Astrocyte (in vitro differentiated cells and primary cell): Measurements from ENCODE around the gene COQ9. TPM values are rescaled to one million over a fixed set of nuclear protein-coding genes. Genes with fewer than 3 reads are reported as not detected.

Source experiments
- DNase-seq: peaks from one replicate; pipeline ENCODE4 v3.0.0-alpha.2; 2010; ENCODE audit warnings: low read depth
- FAIRE-seq: peaks from 2 replicates; lab custom pipeline; 2011; peaks lifted over from hg19 to GRCh38; lab: Jason Lieb, UNC
- H2AFZ ChIP-seq: 2 replicates; pipeline ENCODE4 v1.6.0; 2012; ENCODE audit warnings: low read depth, low read length, inconsistent platforms
- H3K27ac ChIP-seq: 2 replicates; pipeline ENCODE4 v1.5.1; 2011; ENCODE audit warnings: low read depth, low read length, inconsistent platforms
- H3K27me3 ChIP-seq: 2 replicates; pipeline ENCODE4 v1.6.0; 2011; ENCODE audit warnings: low read length, inconsistent platforms; ENCODE audit not compliant: insufficient read depth
- H3K36me3 ChIP-seq: 2 replicates; pipeline ENCODE4 v1.5.1; 2011; ENCODE audit warnings: low read length, inconsistent platforms; ENCODE audit not compliant: insufficient read depth
- H3K4me1 ChIP-seq: 2 replicates; pipeline ENCODE4 v1.5.1; 2011; ENCODE audit warnings: low read length, inconsistent platforms; ENCODE audit not compliant: insufficient read depth
- H3K4me2 ChIP-seq: 2 replicates; pipeline ENCODE4 v1.6.0; 2012; ENCODE audit warnings: low read length, inconsistent platforms
- H3K4me3 ChIP-seq: 2 replicates; pipeline ENCODE4 v1.5.1; 2011; ENCODE audit warnings: low read depth, mild to moderate bottlenecking, low read length, inconsistent platforms; ENCODE audit not compliant: insufficient read depth
- H3K79me2 ChIP-seq: 2 replicates; pipeline ENCODE4 v1.6.0; 2012; ENCODE audit warnings: mild to moderate bottlenecking, low read length, inconsistent platforms; ENCODE audit not compliant: insufficient read depth
- H3K9ac ChIP-seq: 2 replicates; pipeline ENCODE4 v1.6.0; 2012; ENCODE audit warnings: mild to moderate bottlenecking, low read length, inconsistent platforms
- H3K9me3 ChIP-seq: 2 replicates; pipeline ENCODE4 v1.5.1; 2012; ENCODE audit warnings: low read depth, mild to moderate bottlenecking, low read length, inconsistent platforms; ENCODE audit not compliant: insufficient read depth
- H4K20me1 ChIP-seq: 2 replicates; pipeline ENCODE4 v1.6.0; 2012; ENCODE audit warnings: low read length, inconsistent platforms; ENCODE audit not compliant: insufficient read depth
- H3K27ac Mint-ChIP-seq: one replicate; pipeline ENCODE4 v1.8.0; 2021; ENCODE audit warnings: mild to moderate bottlenecking, mixed read lengths; ENCODE audit not compliant: unreplicated experiment
- H3K27me3 Mint-ChIP-seq: one replicate; pipeline ENCODE4 v1.8.0; 2021; ENCODE audit warnings: low read depth, mixed read lengths; ENCODE audit not compliant: unreplicated experiment
- H3K36me3 Mint-ChIP-seq: one replicate; pipeline ENCODE4 v1.8.0; 2021; ENCODE audit warnings: low read depth, mixed read lengths; ENCODE audit not compliant: unreplicated experiment
- H3K4me1 Mint-ChIP-seq: one replicate; pipeline ENCODE4 v1.8.0; 2021; ENCODE audit warnings: low read depth, mixed read lengths; ENCODE audit not compliant: unreplicated experiment
- H3K4me3 Mint-ChIP-seq: one replicate; pipeline ENCODE4 v1.8.0; 2021; ENCODE audit warnings: mild to moderate bottlenecking, moderate library complexity, mixed read lengths; ENCODE audit not compliant: unreplicated experiment
- H3K9me3 Mint-ChIP-seq: one replicate; pipeline ENCODE4 v1.8.0; 2021; ENCODE audit warnings: mild to moderate bottlenecking, mixed read lengths; ENCODE audit not compliant: unreplicated experiment
- EZH2 ChIP-seq: IDR thresholded peaks from 2 replicates; pipeline ENCODE4 v1.6.1; 2012; ENCODE audit warnings: mild to moderate bottlenecking, low read length, inconsistent platforms; ENCODE audit not compliant: insufficient read depth
- total RNA-seq: library from RNA; stranded (reverse); gene quantifications from 2 replicates; pipeline ENCODE4 v1.2.1, GENCODE V29; 2021
- TF ChIP-seq, protein P1 (sequence below): IDR thresholded peaks from 2 replicates; pipeline ENCODE4 v1.5.1; 2011; ENCODE audit warnings: low read depth, mild to moderate bottlenecking, inconsistent platforms, low read length, moderate library complexity; ENCODE audit not compliant: insufficient read depth

COQ9 gene
- total RNA-seq, 1 donor from 2014 or later = 29.1 TPM

DNA sequence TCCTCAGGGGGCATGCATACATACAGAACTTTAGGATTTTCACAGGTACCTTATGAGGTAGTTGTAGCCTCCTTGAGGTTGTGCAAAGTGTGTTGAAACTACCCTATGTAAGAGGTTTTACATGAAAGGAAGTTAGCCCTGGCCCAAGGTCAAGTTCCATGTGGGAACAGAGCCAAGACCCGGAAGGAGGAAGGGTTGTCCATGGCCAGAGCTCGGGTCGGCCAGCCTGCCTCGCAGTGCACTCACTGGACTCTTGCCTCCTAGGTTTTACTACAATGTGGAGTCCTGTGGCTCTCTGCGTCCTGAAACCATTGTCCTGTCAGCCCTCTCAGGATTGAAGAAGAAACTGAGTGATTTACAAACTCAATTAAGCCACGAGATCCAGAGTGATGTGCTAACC lies 23.4 kb downstream of the COQ9 start:
- no peak overlapping the region for H3K4me3 ChIP-seq
- no peaks in the 10 kb centered on the region for H3K27me3 ChIP-seq
- DNase-seq (no peak), FAIRE-seq (no peak)
- H3K36me3 ChIP-seq = peaks cover 52% of the 10 kb centered on the region
- H4K20me1 ChIP-seq = peaks cover 51% of the 10 kb centered on the region
- no peak overlapping the region for H3K9ac ChIP-seq
- H3K79me2 ChIP-seq = peaks cover 3% of the 10 kb centered on the region
- no peaks in the 10 kb centered on the region for H3K9me3 ChIP-seq
- Mint-ChIP-seq H3K27ac (no peak overlapping the region), H3K36me3 (peaks cover 20% of the 10 kb centered on the region), H3K9me3 (no peaks in the 10 kb centered on the region), H3K27me3 (no peaks in the 10 kb centered on the region), H3K4me1 (peaks cover 4% of the 10 kb centered on the region), H3K4me3 (no peak overlapping the region)
- H3K4me1 ChIP-seq = no peaks in the 10 kb centered on the region
- TF ChIP-seq, protein P1, sequence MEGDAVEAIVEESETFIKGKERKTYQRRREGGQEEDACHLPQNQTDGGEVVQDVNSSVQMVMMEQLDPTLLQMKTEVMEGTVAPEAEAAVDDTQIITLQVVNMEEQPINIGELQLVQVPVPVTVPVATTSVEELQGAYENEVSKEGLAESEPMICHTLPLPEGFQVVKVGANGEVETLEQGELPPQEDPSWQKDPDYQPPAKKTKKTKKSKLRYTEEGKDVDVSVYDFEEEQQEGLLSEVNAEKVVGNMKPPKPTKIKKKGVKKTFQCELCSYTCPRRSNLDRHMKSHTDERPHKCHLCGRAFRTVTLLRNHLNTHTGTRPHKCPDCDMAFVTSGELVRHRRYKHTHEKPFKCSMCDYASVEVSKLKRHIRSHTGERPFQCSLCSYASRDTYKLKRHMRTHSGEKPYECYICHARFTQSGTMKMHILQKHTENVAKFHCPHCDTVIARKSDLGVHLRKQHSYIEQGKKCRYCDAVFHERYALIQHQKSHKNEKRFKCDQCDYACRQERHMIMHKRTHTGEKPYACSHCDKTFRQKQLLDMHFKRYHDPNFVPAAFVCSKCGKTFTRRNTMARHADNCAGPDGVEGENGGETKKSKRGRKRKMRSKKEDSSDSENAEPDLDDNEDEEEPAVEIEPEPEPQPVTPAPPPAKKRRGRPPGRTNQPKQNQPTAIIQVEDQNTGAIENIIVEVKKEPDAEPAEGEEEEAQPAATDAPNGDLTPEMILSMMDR = no peak
- no peak for TF ChIP-seq EZH2
- H3K27ac ChIP-seq = no peak overlapping the region
- no peak overlapping the region for H3K4me2 ChIP-seq
- H2AFZ ChIP-seq = no peak overlapping the region

DNA sequence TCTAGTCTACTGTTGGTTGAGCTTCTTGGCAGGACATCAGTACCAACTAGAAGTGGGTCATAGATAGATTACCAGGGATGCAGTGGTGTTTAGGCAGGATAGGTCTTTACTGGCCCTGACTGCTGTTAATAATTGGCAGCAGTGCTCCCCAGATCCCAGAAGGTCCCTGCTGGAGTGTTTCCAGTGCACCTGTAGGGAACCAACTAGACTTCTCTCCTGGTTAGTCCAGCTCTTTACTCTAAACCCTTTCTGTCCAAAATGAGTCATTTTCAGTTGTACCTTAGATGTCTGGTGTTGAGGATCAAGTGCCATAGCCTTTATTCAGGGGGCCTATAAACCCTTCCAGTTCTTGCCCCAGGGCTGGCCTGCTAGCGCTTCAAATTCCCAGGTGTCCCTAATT lies 23.9 kb downstream of the COQ9 start:
- Histone ChIP-seq H3K36me3 (peaks cover 49% of the 10 kb centered on the region), H3K27me3 (no peaks in the 10 kb centered on the region)
- FAIRE-seq = no peak

More for the DNA sequence above, 23.9 kb downstream of the COQ9 start:
- H3K4me3 ChIP-seq = no peak overlapping the region
- no peak for DNase-seq
- Mint-ChIP-seq H3K4me3 (no peak overlapping the region), H3K36me3 (peaks cover 17% of the 10 kb centered on the region), H3K9me3 (no peaks in the 10 kb centered on the region), H3K27ac (no peak overlapping the region), H3K4me1 (peaks cover 4% of the 10 kb centered on the region), H3K27me3 (no peaks in the 10 kb centered on the region)
- no peaks in the 10 kb centered on the region for H3K4me1 ChIP-seq
- H4K20me1 ChIP-seq = peaks cover 49% of the 10 kb centered on the region
- H3K27ac ChIP-seq = no peak overlapping the region
- no peak overlapping the region for H3K9ac ChIP-seq
- H3K4me2 ChIP-seq = no peak overlapping the region
- no peaks in the 10 kb centered on the region for H3K9me3 ChIP-seq
- no peaks in the 10 kb centered on the region for H3K79me2 ChIP-seq
- TF ChIP-seq, protein P1 = no peak
- no peak for TF ChIP-seq EZH2
- H2AFZ ChIP-seq = no peak overlapping the region
